IMR-90 (cell line): Measurements from ENCODE around the gene ARID4A. TPM values are rescaled to one million over a fixed set of nuclear protein-coding genes. Genes with fewer than 3 reads are reported as not detected.

Experiments
- ATAC-seq: fragments of 200-7000 bp; cut with Tn5 transposase; 2 replicates; pipeline ENCODE4 v1.9.1; 2020; ENCODE audit warnings: low read depth, mild to moderate bottlenecking, moderate library complexity
- BruUV-seq: library from RNA; stranded (reverse); fragments of 400-500 nt; replicated peaks from 2 replicates; lab custom pipeline; 2021; lab: Mats Ljungman, UMichigan
- CTCF ChIA-PET: fragments of 300-600 bp; formaldehyde crosslinking; extraction: SDS; loops from one replicate; lab custom pipeline; 2021; ENCODE audit warnings: antibody characterized with exemption; lab: Yijun Ruan, JAX
- POLR2A ChIA-PET: fragments of 300-600 bp; sonication (Branson Sonifier 250); formaldehyde crosslinking; loops from one replicate; lab custom pipeline; 2022; ENCODE audit warnings: antibody characterized with exemption; ENCODE audit not compliant: unreplicated experiment; lab: Charles Lee
- DNase-seq: peaks from one replicate; pipeline ENCODE4 v3.0.0; 2013
- H2AFZ ChIP-seq: replicated peaks from 2 replicates; pipeline ENCODE3; 2013; ENCODE audit warnings: low read length, mild to moderate bottlenecking; ENCODE audit not compliant: poor library complexity
- H2AK5ac ChIP-seq: 2 replicates; pipeline ENCODE4 v1.6.1; 2013; ENCODE audit warnings: low read depth, low read length, inconsistent platforms
- H2AK9ac ChIP-seq: replicated peaks from 2 replicates; pipeline ENCODE3; 2013; ENCODE audit warnings: mild to moderate bottlenecking, low read depth, low read length, moderate library complexity; ENCODE audit not compliant: poor library complexity
- H2BK120ac ChIP-seq: 2 replicates; pipeline ENCODE4 v1.6.1; 2013; ENCODE audit warnings: low read depth, low read length, inconsistent platforms
- H2BK15ac ChIP-seq: 3 replicates; pipeline ENCODE4 v1.6.1; 2013; ENCODE audit warnings: low read depth, low read length, inconsistent platforms
- H2BK20ac ChIP-seq: 2 replicates; pipeline ENCODE4 v1.6.1; 2013; ENCODE audit warnings: low read depth, mild to moderate bottlenecking, inconsistent platforms, low read length, moderate library complexity
- H2BK5ac ChIP-seq: 2 replicates; pipeline ENCODE4 v1.6.1; 2013; ENCODE audit warnings: mild to moderate bottlenecking, low read depth, low read length, inconsistent platforms; ENCODE audit not compliant: poor library complexity, severe bottlenecking
- H3K14ac ChIP-seq: replicated peaks from 2 replicates; pipeline ENCODE4 v1.6.1; 2013; ENCODE audit warnings: low read depth, low read length, inconsistent platforms
- H3K18ac ChIP-seq: 2 replicates; pipeline ENCODE4 v1.6.1; 2013; ENCODE audit warnings: low read depth, low read length, control low read depth
- H3K23ac ChIP-seq: 2 replicates; pipeline ENCODE4 v1.6.1; 2013; ENCODE audit warnings: low read depth, low read length, inconsistent platforms
- H3K27ac ChIP-seq: 2 replicates; pipeline ENCODE4 v1.5.1; 2013; ENCODE audit warnings: mild to moderate bottlenecking, control low read depth, low read length; ENCODE audit not compliant: insufficient read depth
- H3K27me3 ChIP-seq: 2 replicates; pipeline ENCODE4 v1.6.1; 2013; ENCODE audit warnings: low read length; ENCODE audit not compliant: control insufficient read depth, insufficient read depth
- H3K36me3 ChIP-seq: 2 replicates; pipeline ENCODE4 v1.6.1; 2013; ENCODE audit warnings: low read length, mixed read lengths; ENCODE audit not compliant: control insufficient read depth, insufficient read depth
- H3K4ac ChIP-seq: 2 replicates; pipeline ENCODE4 v1.6.1; 2013; ENCODE audit warnings: low read depth, low read length, inconsistent platforms
- H3K4me1 ChIP-seq: 2 replicates; pipeline ENCODE4 v1.6.1; 2013; ENCODE audit warnings: low read length, mixed read lengths; ENCODE audit not compliant: control insufficient read depth, insufficient read depth
- H3K4me2 ChIP-seq: 2 replicates; pipeline ENCODE4 v1.6.1; 2013; ENCODE audit warnings: low read depth, mild to moderate bottlenecking, control low read depth, low read length, moderate library complexity
- H3K4me3 ChIP-seq: 2 replicates; pipeline ENCODE4 v1.5.1; 2013; ENCODE audit warnings: low read depth, mild to moderate bottlenecking, control low read depth, low read length, moderate library complexity; ENCODE audit not compliant: insufficient read depth
- H3K56ac ChIP-seq: 2 replicates; pipeline ENCODE4 v1.6.1; 2013; ENCODE audit warnings: low read length, inconsistent platforms; ENCODE audit not compliant: insufficient read depth; ENCODE audit errors: extremely low read depth
- H3K79me1 ChIP-seq, 2 experiments: 2 replicates each; pipeline ENCODE4 v1.6.1; 2013; ENCODE audit warnings: low read length in 2 of 2, inconsistent platforms in 1 of 2, low read depth in 1 of 2
- H3K9ac ChIP-seq: 2 replicates; pipeline ENCODE4 v1.6.1; 2013; ENCODE audit warnings: low read depth, low read length, control low read depth
- H3K9me1 ChIP-seq: 2 replicates; pipeline ENCODE4 v1.6.1; 2013; ENCODE audit warnings: low read length, inconsistent platforms; ENCODE audit not compliant: insufficient read depth
- H3K9me3 ChIP-seq: 2 replicates; pipeline ENCODE4 v1.6.1; 2013; ENCODE audit warnings: low read length; ENCODE audit not compliant: control insufficient read depth, insufficient read depth
- H4K20me1 ChIP-seq: 2 replicates; pipeline ENCODE4 v1.6.1; 2013; ENCODE audit warnings: low read length, inconsistent platforms; ENCODE audit not compliant: insufficient read depth
- H4K5ac ChIP-seq: 2 replicates; pipeline ENCODE4 v1.6.1; 2013; ENCODE audit warnings: mild to moderate bottlenecking, low read depth, low read length, control low read depth
- H4K8ac ChIP-seq, 2 experiments: 2 replicates each; pipeline ENCODE4 v1.6.1; 2013; ENCODE audit warnings: low read depth in 2 of 2, low read length in 2 of 2, control low read depth in 1 of 2, inconsistent platforms in 1 of 2
- H4K91ac ChIP-seq: 2 replicates; pipeline ENCODE4 v1.6.1; 2013; ENCODE audit warnings: low read depth, low read length, inconsistent platforms; ENCODE audit not compliant: insufficient read depth
- BHLHE40 ChIP-seq: fragments of 150-350 bp; IDR thresholded peaks from 2 replicates; pipeline ENCODE4 v1.6.1; 2016; ENCODE audit warnings: mild to moderate bottlenecking, low read depth, low read length
- CHD1 ChIP-seq: IDR thresholded peaks from 2 replicates; pipeline ENCODE4 v1.6.1; 2012; ENCODE audit warnings: low read depth, low read length, improper control_type of control experiment
- CTCF ChIP-seq: conservative IDR thresholded peaks from 2 replicates; pipeline ENCODE4 v1.5.1; 2012; ENCODE audit warnings: mild to moderate bottlenecking, low read depth, low read length, improper control_type of control experiment
- ELK1 ChIP-seq: fragments of 150-350 bp; IDR thresholded peaks from 2 replicates; pipeline ENCODE4 v1.6.1; 2016; ENCODE audit warnings: low read depth, mild to moderate bottlenecking, low read length, moderate library complexity, borderline replicate concordance
- FOS ChIP-seq: fragments of 150-350 bp; IDR thresholded peaks from 2 replicates; pipeline ENCODE4 v1.6.1; 2016; ENCODE audit warnings: low read depth, low read length
- MAFK ChIP-seq: IDR thresholded peaks from 2 replicates; pipeline ENCODE4 v1.6.1; 2012; ENCODE audit warnings: low read depth, low read length, improper control_type of control experiment
- MAZ ChIP-seq: IDR thresholded peaks from 2 replicates; pipeline ENCODE4 v1.6.1; 2012; ENCODE audit warnings: low read depth, mild to moderate bottlenecking, low read length, improper control_type of control experiment, moderate library complexity, borderline replicate concordance
- MXI1 ChIP-seq: IDR thresholded peaks from 2 replicates; pipeline ENCODE4 v1.6.1; 2012; ENCODE audit warnings: low read depth, mild to moderate bottlenecking, low read length, moderate library complexity, borderline replicate concordance
- NFE2L2 ChIP-seq: fragments of 150-350 bp; IDR thresholded peaks from 2 replicates; pipeline ENCODE4 v1.6.1; 2016; ENCODE audit warnings: low read depth, mild to moderate bottlenecking, low read length
- POLR2A ChIP-seq: IDR thresholded peaks from 2 replicates; pipeline ENCODE4 v1.6.1; 2012; ENCODE audit warnings: mild to moderate bottlenecking, low read depth, low read length
- RAD21 ChIP-seq: IDR thresholded peaks from 2 replicates; pipeline ENCODE4 v1.6.1; 2012; ENCODE audit warnings: low read length, improper control_type of control experiment
- RCOR1 ChIP-seq: IDR thresholded peaks from 2 replicates; pipeline ENCODE4 v1.6.1; 2012; ENCODE audit warnings: mild to moderate bottlenecking, low read length, improper control_type of control experiment; ENCODE audit not compliant: insufficient replicate concordance
- RFX5 ChIP-seq: IDR thresholded peaks from 2 replicates; pipeline ENCODE4 v1.8.0; 2012; ENCODE audit warnings: low read depth, mild to moderate bottlenecking, low read length, moderate library complexity
- SMC3 ChIP-seq: fragments of 150-350 bp; IDR thresholded peaks from 2 replicates; pipeline ENCODE4 v1.6.1; 2016; ENCODE audit warnings: low read depth, mild to moderate bottlenecking, antibody characterized with exemption, low read length, moderate library complexity
- USF2 ChIP-seq: fragments of 150-350 bp; IDR thresholded peaks from 2 replicates; pipeline ENCODE4 v1.6.1; 2017; ENCODE audit warnings: mild to moderate bottlenecking, antibody characterized with exemption, low read length, low read depth
- WGBS, 2 experiments: methylation state at CpG; one replicate each; pipeline versions ENCODE4 v1.1.5 to v1.1.7; 2013; ENCODE audit warnings: missing lambda C conversion rate in 2 of 2; ENCODE audit not compliant: insufficient read length in 1 of 2; ENCODE audit errors: extremely low coverage in 2 of 2; 5-methylcytosine and 5-hydroxymethylcytosine counted together
- dilution Hi-C: fragments of 300-500 bp; cut with HindIII; formaldehyde crosslinking; loops from one replicate; pipeline ENCODE4 v1.14.3; 2018; ENCODE audit warnings: low sequenced_read_pairs; ENCODE audit not compliant: unreplicated experiment
- in situ Hi-C: fragments of 300-500 bp; cut with MboI; formaldehyde crosslinking; loops from 3 replicates; pipeline ENCODE4 v1.14.3; 2019; ENCODE audit warnings: low sequenced_read_pairs, inconsistent platforms, mixed read lengths
- intact Hi-C: fragments of 100-400 bp; cut with micrococcal nuclease; formaldehyde crosslinking; loops from 2 replicates; pipeline ENCODE4 v1.10.0; 2022
- polyA plus RNA-seq, 3 experiments: library from polyadenylated mRNA; depleted of rRNA; stranded (reverse); fragments of >200 nt; gene quantifications; 2 replicates each; pipeline ENCODE4 v1.2.3, GENCODE V29; 2012; ENCODE audit warnings: low replicate concordance in 1 of 3
- total RNA-seq: library from RNA; depleted of rRNA; stranded (reverse); fragments of >200 nt; gene quantifications from 2 replicates; pipeline ENCODE4 v1.2.3, GENCODE V29; 2012

Gene ARID4A
- total and polyA plus RNA-seq, 2 of the 4 experiments (the other 2 are of a cell fraction): 3.3 to 3.8 TPM

GRCh38 chr14:58287607-58288042, 10.7 kb upstream of the ARID4A start:
- ATAC-seq: no peak
- CTCF ChIA-PET: no interaction called here

More at GRCh38 chr14:58287607-58288042, 10.7 kb upstream of the ARID4A start:
- Histone ChIP-seq H3K4me1 (no peaks in the 10 kb centered on the region), H3K56ac (no peak overlapping the region), H2AFZ (no peak overlapping the region), H3K27ac (peak overlapping the region; percentile 56; the same call in 1 of the 2 replicates), H3K18ac (no peak overlapping the region), H2BK15ac (no peak overlapping the region), H3K27me3 (no peaks in the 10 kb centered on the region), H3K79me1 (peaks cover 17 to 30% of the 10 kb centered on the region in 2 experiments; a peak in 3 of 4 replicates), H3K9me3 (no peaks in the 10 kb centered on the region), H3K23ac (no peak overlapping the region), H4K8ac (no peak overlapping the region), H3K9ac (no peak overlapping the region), H4K20me1 (peaks cover 12% of the 10 kb centered on the region; the same call in 1 of the 2 replicates), H3K14ac (no peak overlapping the region), H2AK5ac (no peak overlapping the region), H3K4ac (no peak overlapping the region), H3K9me1 (no peaks in the 10 kb centered on the region), H4K91ac (no peak overlapping the region), H3K4me2 (no peak overlapping the region), H2AK9ac (no peak overlapping the region), H2BK120ac (no peak overlapping the region), H4K5ac (0 out of 2 replicates have a peak overlapping the region, but pooled peaks have one; percentile 23), H3K4me3 (no peak overlapping the region), H2BK20ac (no peak overlapping the region), H2BK5ac (no peak overlapping the region), H3K36me3 (peaks cover 35% of the 10 kb centered on the region)
- TF ChIP-seq CTCF (no peak), USF2 (no peak), MXI1 (no peak), RCOR1 (no peak), ELK1 (no peak), SMC3 (no peak), CHD1 (no peak), BHLHE40 (no peak), FOS (no peak), POLR2A (no peak), NFE2L2 (no peak), MAZ (no peak), MAFK (no peak), RAD21 (no peak), RFX5 (no peak)
- intact Hi-C loops (no loop called here), in situ Hi-C loops (no loop called here), dilution Hi-C loops (no loop called here)
- DNase-seq: no peak
- POLR2A ChIA-PET: no interaction called here
- BruUV-seq: no TSS peak
- WGBS, 2 experiments: 90% methylated on average over 2 of the region's 3 CpGs; no CpG with 5 or more reads in 1 of the 2 experiments
